Effector memory CD4-positive, alpha-beta T cell (primary cell): ENCODE results near the gene GPC5.
"Not testable (repeated sequence)": the region's sequence is repeated elsewhere in the genome, so short reads cannot be mapped to it uniquely, and the experiment has no call there.

Experiments used
- DNase-seq, 3 donors: peaks; one replicate each; pipeline ENCODE4 v3.0.0-alpha.2; 2020
- H3K27ac ChIP-seq: 2 replicates; pipeline ENCODE4 v1.7.0; 2013; ENCODE audit warnings: mild to moderate bottlenecking, low read length, moderate library complexity; ENCODE audit not compliant: insufficient read depth, poor library complexity, severe bottlenecking
- H3K27me3 ChIP-seq: replicated peaks from 2 replicates; pipeline ENCODE4 v1.7.0; 2013; ENCODE audit warnings: mild to moderate bottlenecking, low read length; ENCODE audit not compliant: insufficient read depth, control insufficient read depth, poor library complexity, severe bottlenecking
- H3K36me3 ChIP-seq: 2 replicates; pipeline ENCODE4 v1.7.0; 2013; ENCODE audit warnings: mild to moderate bottlenecking, low read length, moderate library complexity; ENCODE audit not compliant: control insufficient read depth, insufficient read depth
- H3K4me1 ChIP-seq: 2 replicates; pipeline ENCODE4 v1.7.0; 2013; ENCODE audit warnings: low read length, mild to moderate bottlenecking; ENCODE audit not compliant: control insufficient read depth, insufficient read depth, poor library complexity, severe bottlenecking
- H3K4me3 ChIP-seq: 2 replicates; pipeline ENCODE4 v1.7.0; 2013; ENCODE audit warnings: low read length, low read depth, mild to moderate bottlenecking; ENCODE audit not compliant: insufficient read depth, poor library complexity, severe bottlenecking
- H3K9me3 ChIP-seq: 2 replicates; pipeline ENCODE4 v1.7.0; 2013; ENCODE audit warnings: mild to moderate bottlenecking, low read length, moderate library complexity; ENCODE audit not compliant: control insufficient read depth

GPC5 gene

GRCh38 chr13:92677571-92677970 lies 1279.2 kb downstream of the GPC5 start:
- H3K36me3 ChIP-seq = no peaks in the 10 kb centered on the region
- no peaks in the 10 kb centered on the region for H3K4me1 ChIP-seq
- H3K27ac ChIP-seq = no peak overlapping the region
- DNase-seq = no peak
- H3K9me3 ChIP-seq = no peaks in the 10 kb centered on the region
- no peak overlapping the region for H3K4me3 ChIP-seq
- H3K27me3 ChIP-seq = no peaks in the 10 kb centered on the region

DNA sequence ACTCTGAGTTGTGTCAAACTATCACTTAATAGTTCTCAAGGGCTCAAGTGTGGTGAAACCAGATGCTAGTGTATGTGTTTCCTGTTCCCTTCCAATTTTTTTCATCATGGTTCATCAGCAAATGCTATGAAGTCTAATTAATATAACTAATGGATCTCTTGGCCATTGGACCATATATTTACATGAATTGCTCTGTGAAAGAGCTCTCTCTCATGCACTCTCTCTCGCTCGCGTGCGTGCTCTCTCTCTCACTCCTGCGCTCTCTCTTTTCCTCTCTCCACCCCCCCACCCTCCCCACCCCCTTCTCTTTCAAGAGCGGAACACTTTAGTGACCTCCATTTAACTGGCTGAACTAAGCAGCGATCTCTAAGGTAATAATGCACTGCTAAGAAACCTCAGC lies 1281.2 kb downstream of the GPC5 start:
- Histone ChIP-seq H3K9me3 (no peaks in the 10 kb centered on the region), H3K4me3 (no peak overlapping the region), H3K27ac (no peak overlapping the region), H3K36me3 (no peaks in the 10 kb centered on the region), H3K4me1 (no peaks in the 10 kb centered on the region), H3K27me3 (no peaks in the 10 kb centered on the region)
- DNase-seq = no peak

DNA sequence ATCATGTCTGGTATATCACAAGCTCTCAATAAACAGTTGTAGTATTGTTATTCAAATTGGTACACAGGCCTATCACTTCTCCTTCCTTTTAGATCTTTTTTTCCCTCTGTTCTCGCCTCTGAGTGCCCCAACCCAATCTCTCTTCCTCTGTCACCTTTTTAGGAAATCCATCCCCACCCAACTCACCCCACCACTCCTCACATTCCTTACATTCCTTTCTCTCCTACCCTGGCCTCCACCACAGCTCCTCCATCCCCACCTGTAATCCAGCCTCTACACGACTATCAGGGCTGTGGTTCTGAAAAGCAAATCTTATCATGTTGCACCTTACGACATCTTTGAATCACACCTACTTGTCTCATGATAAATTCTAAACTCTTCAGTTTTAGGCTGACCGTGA lies 1282.8 kb downstream of the GPC5 start:
- no peaks in the 10 kb centered on the region for H3K36me3 ChIP-seq
- no peak for DNase-seq
- no peak overlapping the region for H3K27ac ChIP-seq
- no peaks in the 10 kb centered on the region for H3K27me3 ChIP-seq
- no peaks in the 10 kb centered on the region for H3K9me3 ChIP-seq
- no peak overlapping the region for H3K4me3 ChIP-seq
- no peaks in the 10 kb centered on the region for H3K4me1 ChIP-seq

DNA sequence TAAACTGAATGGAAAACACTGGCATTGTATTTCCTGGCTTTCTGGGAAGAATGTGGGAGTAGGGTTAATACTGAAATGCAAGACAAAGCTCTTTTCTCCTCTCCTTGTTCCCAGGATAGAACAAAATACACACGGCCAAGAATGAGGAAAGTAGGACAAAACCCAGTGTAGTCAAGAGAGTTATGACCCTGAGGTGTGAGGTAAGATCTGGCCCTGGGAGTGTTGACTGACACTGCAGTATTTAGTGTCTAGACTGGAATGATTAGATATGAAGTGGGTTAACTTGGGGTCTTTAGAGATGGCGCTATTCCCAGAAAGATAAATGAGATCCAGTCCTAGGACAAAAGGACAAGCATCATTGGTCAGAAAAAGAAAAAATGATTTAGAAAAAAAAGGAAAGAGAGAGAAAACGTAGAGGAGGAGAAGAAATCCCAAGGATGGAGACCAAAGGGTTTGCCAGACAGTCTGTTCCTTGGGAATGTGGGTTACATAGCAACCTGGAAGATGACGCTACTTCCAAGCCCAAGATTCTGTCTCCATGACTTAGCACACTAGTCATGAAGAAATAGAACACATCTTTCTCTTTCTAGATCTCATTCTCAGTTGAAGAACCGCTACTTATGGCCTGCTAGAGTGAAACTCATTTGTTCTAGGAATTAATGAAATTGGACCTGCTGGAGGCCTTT lies 1284.6 kb downstream of the GPC5 start:
- no peak for DNase-seq
- H3K4me3 ChIP-seq = no peak overlapping the region
- no peaks in the 10 kb centered on the region for H3K27me3 ChIP-seq
- H3K27ac ChIP-seq = no peak overlapping the region
- H3K9me3 ChIP-seq = no peaks in the 10 kb centered on the region
- H3K36me3 ChIP-seq = no peaks in the 10 kb centered on the region
- H3K4me1 ChIP-seq = no peaks in the 10 kb centered on the region

- no peaks in the 10 kb centered on the region for H3K9me3 ChIP-seq
- H3K4me3 ChIP-seq = no peak overlapping the region
- H3K4me1 ChIP-seq = no peaks in the 10 kb centered on the region
- no peaks in the 10 kb centered on the region for H3K27me3 ChIP-seq
- no peaks in the 10 kb centered on the region for H3K36me3 ChIP-seq
- no peak overlapping the region for H3K27ac ChIP-seq
- DNase-seq = no peak
Measured at GRCh38 chr13:92694047-92694446, 1295.6 kb downstream of the GPC5 start.

- not testable (repeated sequence) for H3K27me3 ChIP-seq, DNase-seq, H3K27ac ChIP-seq, H3K4me1 ChIP-seq, H3K4me3 ChIP-seq, H3K9me3 ChIP-seq, H3K36me3 ChIP-seq
Measured at GRCh38 chr13:92695827-92696226, 1297.4 kb downstream of the GPC5 start.

DNA sequence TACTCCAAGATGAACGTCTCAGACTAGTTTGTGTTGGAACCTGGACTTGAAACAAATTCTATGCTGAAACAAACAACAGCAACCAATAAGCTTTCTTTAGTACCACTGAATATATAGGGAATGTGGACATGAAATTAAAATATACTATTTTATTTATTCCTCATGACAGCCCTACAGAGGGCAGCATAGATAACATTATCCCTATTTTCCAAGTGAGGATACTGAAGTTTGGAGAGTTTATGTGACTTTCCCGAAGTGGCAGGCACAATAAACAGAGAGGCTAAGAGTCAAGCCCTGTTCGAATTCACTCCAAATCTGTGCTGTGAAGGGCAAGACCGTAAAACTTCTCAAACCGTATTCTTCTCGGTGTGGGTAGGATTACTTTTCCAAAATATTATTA lies 1318.3 kb downstream of the GPC5 start:
- Histone ChIP-seq H3K4me3 (no peak overlapping the region), H3K9me3 (no peaks in the 10 kb centered on the region), H3K27me3 (no peaks in the 10 kb centered on the region), H3K36me3 (no peaks in the 10 kb centered on the region), H3K27ac (no peak overlapping the region), H3K4me1 (no peaks in the 10 kb centered on the region)
- no peak for DNase-seq

DNA sequence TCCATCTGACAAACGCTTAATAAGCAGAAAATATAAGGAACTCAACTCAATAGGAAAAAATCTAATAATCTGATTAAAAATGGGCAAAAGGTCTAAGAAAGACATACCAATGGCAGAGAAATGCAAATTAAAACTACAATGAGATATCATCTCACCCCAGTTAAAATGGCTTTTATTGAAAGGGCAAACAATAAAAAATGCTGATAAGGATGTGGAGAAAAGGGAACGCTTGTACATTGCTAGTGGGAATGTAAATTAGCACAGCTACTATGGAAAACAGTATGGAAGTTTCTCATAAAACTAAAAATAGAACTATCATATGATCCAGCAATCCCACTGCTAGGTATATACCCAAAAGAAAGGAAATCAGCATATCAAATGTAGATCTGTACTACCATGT lies 1319.4 kb downstream of the GPC5 start:
- no peak overlapping the region for H3K27ac ChIP-seq
- no peaks in the 10 kb centered on the region for H3K36me3 ChIP-seq
- H3K9me3 ChIP-seq = no peaks in the 10 kb centered on the region
- DNase-seq = no peak
- H3K27me3 ChIP-seq = no peaks in the 10 kb centered on the region
- no peaks in the 10 kb centered on the region for H3K4me1 ChIP-seq
- H3K4me3 ChIP-seq = no peak overlapping the region

GRCh38 chr13:92719868-92720267 lies 1321.4 kb downstream of the GPC5 start:
- no peaks in the 10 kb centered on the region for H3K9me3 ChIP-seq
- no peaks in the 10 kb centered on the region for H3K27me3 ChIP-seq
- H3K4me3 ChIP-seq = no peak overlapping the region
- H3K36me3 ChIP-seq = no peaks in the 10 kb centered on the region
- no peak overlapping the region for H3K27ac ChIP-seq
- no peaks in the 10 kb centered on the region for H3K4me1 ChIP-seq
- DNase-seq = no peak

DNA sequence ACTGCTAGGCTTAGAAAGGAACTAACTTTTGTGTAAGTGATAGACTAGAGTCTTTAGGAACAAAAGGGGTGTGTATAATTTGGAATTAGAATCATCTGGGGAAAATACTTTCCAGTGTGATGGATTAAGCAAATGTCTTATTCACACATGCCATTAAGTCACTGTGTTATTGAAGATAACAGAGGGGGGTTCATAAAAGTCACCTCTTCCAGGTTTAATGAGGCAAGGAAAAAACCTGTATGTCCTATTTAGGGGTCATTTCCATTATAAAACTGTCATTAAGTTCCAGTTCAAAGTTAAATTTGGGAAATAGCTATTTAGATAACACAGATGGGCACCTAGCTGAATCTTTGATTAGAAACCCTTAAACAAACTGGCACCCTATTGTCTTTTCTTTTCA lies 1323.2 kb downstream of the GPC5 start:
- no peak for DNase-seq
- H3K4me3 ChIP-seq = no peak overlapping the region
- no peaks in the 10 kb centered on the region for H3K9me3 ChIP-seq
- H3K27me3 ChIP-seq = no peaks in the 10 kb centered on the region
- H3K36me3 ChIP-seq = no peaks in the 10 kb centered on the region
- no peak overlapping the region for H3K27ac ChIP-seq
- H3K4me1 ChIP-seq = no peaks in the 10 kb centered on the region
